ENCODE results near the gene UTP4. TPM values are rescaled to one million over a fixed set of nuclear protein-coding genes. Genes with fewer than 3 reads are reported as not detected.

UTP4 gene
- total RNA-seq (2022; extraction: Qiagen RNA extraction): 77.6 to 85.0 TPM (median 83.4 TPM) in 5 replicates

DNA sequence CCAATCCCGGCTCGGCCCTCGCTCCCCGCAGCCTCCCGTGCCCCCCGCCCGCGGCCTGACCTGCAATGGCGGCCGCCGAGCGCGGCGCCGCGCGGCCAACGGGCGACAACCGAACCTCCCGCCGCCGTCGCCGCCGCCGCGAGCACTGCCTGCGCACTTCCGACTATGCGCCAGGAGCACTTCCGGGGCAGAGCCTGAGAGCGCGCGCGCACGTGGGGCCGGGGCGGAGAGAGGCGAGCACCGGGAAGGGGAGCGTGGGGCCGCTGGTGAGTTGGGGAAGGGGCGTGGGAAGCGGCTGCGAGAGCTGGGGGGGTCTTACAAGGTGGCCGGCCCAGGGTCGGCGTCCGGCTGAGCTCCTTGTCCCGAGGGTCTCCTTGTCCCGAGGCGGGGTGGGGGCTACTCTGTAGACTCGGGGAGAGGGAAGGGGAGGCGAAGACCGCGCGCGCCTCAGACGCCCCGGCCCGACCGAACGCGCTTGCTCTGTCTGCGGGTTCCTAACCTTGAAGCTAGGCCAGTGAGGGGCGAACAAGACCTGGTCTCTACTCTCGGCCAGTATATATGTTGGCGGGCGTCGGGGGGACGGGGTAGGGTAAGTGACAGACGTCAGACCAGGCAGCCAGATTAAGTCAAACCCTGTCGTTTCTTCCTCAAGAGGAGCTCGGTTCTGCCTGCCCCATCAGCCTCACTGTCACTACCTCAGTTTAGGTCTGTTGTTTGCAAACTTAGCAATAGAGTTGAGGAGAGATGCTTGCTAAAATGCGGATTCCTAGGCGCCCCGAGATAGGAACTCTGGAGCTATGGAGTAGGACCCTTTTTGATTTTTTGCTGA lies at the start of gene UTP4, which contains the start of gene CHTF8:
UTP4 (plus strand) TSS at position 226 of the 829 bp plus-strand sequence. CDS start 811 bp downstream, outside the sequence.
CHTF8 (minus strand) TSS at position 165 of the 829 bp plus-strand sequence. CDS start 11,130 bp downstream, outside the sequence.

DNA sequence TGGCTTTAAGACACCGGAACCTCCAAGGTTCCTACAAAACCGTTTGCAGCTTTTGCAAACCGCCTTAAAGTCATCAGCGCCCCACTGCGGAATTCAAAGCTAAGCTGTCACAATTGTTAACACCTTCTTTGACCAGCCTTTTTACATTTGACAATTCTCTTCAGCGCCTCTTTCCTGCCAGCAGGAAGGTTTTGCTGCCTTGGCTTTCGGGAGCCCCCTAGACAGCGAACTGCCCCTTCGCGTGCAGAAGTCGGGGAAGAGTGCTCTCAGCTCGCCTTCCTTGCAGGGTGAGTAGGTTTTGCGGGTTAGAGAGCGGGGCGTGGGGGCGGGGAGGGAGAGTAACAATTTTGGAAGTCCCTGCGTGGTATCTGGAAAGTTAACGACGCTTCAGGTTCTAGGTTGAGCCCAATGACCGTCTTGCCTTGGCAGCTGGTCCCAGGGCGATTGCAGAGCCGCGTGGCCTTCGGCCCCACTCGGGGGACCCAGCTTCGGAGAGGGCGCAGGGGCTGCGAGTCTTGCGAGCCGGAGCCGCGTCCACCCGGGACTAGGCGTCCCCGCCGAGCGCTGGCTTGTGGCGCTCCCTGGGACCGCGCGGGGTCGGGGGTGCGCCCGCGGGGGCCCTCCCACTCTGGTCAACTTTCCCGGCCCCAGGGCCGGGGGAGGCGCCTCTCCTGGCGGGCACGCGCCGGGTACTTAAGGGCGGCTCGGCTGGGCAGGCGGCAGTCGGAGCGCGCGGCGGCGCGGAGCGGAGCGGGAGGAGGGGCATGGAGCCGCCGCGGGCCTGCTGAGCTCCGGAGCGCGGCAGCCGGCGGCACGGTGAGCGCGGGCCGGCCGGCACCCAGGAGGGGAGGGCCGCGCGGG lies 26.7 kb upstream of the UTP4 start, which contains the start of gene HAS3:
HAS3 (plus strand) TSS at position 153 of the 861 bp plus-strand sequence. CDS start 3,743 bp downstream, outside the sequence.

DNA sequence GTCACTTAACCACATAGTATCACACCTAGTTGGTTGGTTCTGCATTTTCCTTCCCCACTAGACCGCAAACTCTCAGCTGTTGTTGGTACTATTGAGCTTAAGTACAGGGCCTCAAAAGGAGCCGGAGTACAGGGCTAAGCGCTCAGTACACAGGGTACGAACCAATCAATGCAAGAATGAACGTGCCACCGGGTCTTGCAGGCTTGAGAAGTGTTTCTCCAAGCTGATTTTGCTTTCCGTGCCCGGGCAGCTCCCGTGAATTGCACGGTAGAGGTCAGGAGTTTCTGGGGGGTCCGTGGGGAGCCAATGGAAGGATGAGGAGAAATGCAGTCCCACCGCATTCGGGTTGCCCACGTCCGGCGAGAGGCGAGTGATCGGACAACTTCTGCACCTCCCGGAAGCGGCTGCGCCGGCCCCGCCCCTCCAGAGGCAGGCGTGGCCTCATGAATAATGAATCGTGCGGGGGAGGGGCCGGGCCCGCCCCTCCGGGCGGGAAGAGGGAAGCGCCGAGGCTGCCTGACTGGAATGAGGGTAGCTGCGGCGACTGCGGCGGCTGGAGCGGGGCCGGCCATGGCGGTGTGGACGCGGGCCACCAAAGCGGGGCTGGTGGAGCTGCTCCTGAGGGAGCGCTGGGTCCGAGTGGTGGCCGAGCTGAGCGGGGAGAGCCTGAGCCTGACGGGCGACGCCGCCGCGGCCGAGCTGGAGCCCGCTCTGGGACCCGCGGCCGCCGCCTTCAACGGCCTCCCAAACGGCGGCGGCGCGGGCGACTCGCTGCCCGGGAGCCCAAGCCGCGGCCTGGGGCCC lies 54.4 kb downstream of the UTP4 start, which contains the start of gene SNTB2:
SNTB2 (plus strand) TSS at position 523 of the 804 bp plus-strand sequence; CDS start at position 526, 3 bp downstream.

Other genes with a start within 250 kb of the UTP4 start
- 32.7 to 48.6 TPM (median 44.3 TPM) in 5 replicates for gene HAS3, start 27.0 kb upstream of the UTP4 start, total RNA-seq (2022; extraction: Qiagen RNA extraction)
- gene CHTF8, start 61 bp upstream of the UTP4 start, total RNA-seq (2022; extraction: Qiagen RNA extraction): 105 to 129 TPM (median 124 TPM) in 5 replicates
- 6.3 to 11.1 TPM (median 9.3 TPM) in 5 replicates for gene SNTB2, start 54.5 kb downstream of the UTP4 start, total RNA-seq (2022; extraction: Qiagen RNA extraction)
- gene VPS4A, start 178.7 kb downstream of the UTP4 start, total RNA-seq (2022; extraction: Qiagen RNA extraction): 29.3 to 35.9 TPM (median 33.7 TPM) in 5 replicates
- gene PDF, start 197.9 kb downstream of the UTP4 start, total RNA-seq (2022; extraction: Qiagen RNA extraction): 19.2 to 34.1 TPM (median 32.2 TPM) in 5 replicates
- gene COG8, start 206.9 kb downstream of the UTP4 start, total RNA-seq (2022; extraction: Qiagen RNA extraction): 19.0 to 28.0 TPM (median 27.3 TPM) in 5 replicates
- 56.2 to 68.7 TPM (median 57.0 TPM) in 5 replicates for gene NIP7, start 207.1 kb downstream of the UTP4 start, total RNA-seq (2022; extraction: Qiagen RNA extraction)
- 0.08 TPM in 1 of 5 replicates, not detected in the others for gene TMED6, start 219.1 kb downstream of the UTP4 start, total RNA-seq (2022; extraction: Qiagen RNA extraction)

Measured in A549 treated with dexamethasone at 1 μM for 4 hours (cell line).